ENCODE results near the gene PTPRT.

- no peak for TF ChIP-seq CTCF (IDR thresholded peaks at IDR 0.05)
- no peak for TF ChIP-seq POLR2A (IDR thresholded peaks at IDR 0.05)
These were observed 2.5 kb upstream of the PTPRT start for GRCh38 chr20:43191946-43192863.

Measured in ovary (tissue), 3 donors.